GM12878 (cell line): ENCODE measurements around the gene ERC2. TPM values are rescaled to one million over a fixed set of nuclear protein-coding genes. Genes with fewer than 3 reads are reported as not detected.

Experiments
- ATAC-seq: fragments of 200-7000 bp; cut with Tn5 transposase; 3 replicates; pipeline ENCODE4 v1.9.1; 2020; ENCODE audit warnings: mild to moderate bottlenecking, moderate library complexity
- BruUV-seq: library from RNA; stranded (reverse); fragments of 400-500 nt; replicated peaks from 2 replicates; lab custom pipeline; 2021; lab: Mats Ljungman, UMichigan
- CTCF ChIA-PET: fragments of 300-600 bp; sonication (Branson Sonifier 250); formaldehyde crosslinking; extraction: SDS; loops from one replicate; lab custom pipeline; 2021; ENCODE audit warnings: inconsistent platforms; lab: Yijun Ruan, JAX
- POLR2A ChIA-PET: fragments of 350-600 bp; formaldehyde crosslinking; extraction: SDS; loops from one replicate; lab custom pipeline; 2021; ENCODE audit warnings: inconsistent platforms; lab: Charles Lee
- RAD21 ChIA-PET: fragments of 300-600 bp; sonication (Branson Sonifier 250); formaldehyde crosslinking; loops from one replicate; lab custom pipeline; 2023; ENCODE audit warnings: antibody characterized with exemption; ENCODE audit not compliant: unreplicated experiment; lab: Charles Lee
- SMC1A ChIA-PET: fragments of 300-600 bp; sonication (Branson Sonifier 250); formaldehyde crosslinking; loops from one replicate; lab custom pipeline; 2023; ENCODE audit not compliant: unreplicated experiment, uncharacterized antibody; lab: Charles Lee
- DNase-seq: peaks from one replicate; pipeline ENCODE4 v3.0.0-alpha.2; 2011; ENCODE audit warnings: low read depth, low spot score
- FAIRE-seq: peaks from 3 replicates; lab custom pipeline; 2011; peaks lifted over from hg19 to GRCh38; lab: Jason Lieb, UNC
- H2AFZ ChIP-seq: 2 replicates; pipeline ENCODE4 v1.6.0; 2011; ENCODE audit warnings: low read depth, low read length, control low read depth; ENCODE audit not compliant: control insufficient read depth
- H3K27ac ChIP-seq: 2 replicates; pipeline ENCODE4 v1.5.1; 2011; ENCODE audit warnings: control low read depth; ENCODE audit not compliant: control insufficient read depth, insufficient read depth
- H3K27me3 ChIP-seq, 2 experiments: replicated peaks in 1 of 2; 2 replicates each; pipeline versions ENCODE4 v1.6.0 to v1.6.1; 2011; ENCODE audit warnings: low read length in 1 of 2; ENCODE audit not compliant: control insufficient read depth in 2 of 2, insufficient read depth in 2 of 2
- H3K36me3 ChIP-seq, 2 experiments: 2 replicates each; pipeline ENCODE4 v1.5.1; 2011; ENCODE audit warnings: low read length in 1 of 2; ENCODE audit not compliant: control insufficient read depth in 2 of 2, insufficient read depth in 2 of 2
- H3K4me1 ChIP-seq: 2 replicates; pipeline ENCODE4 v1.6.1; 2011; ENCODE audit warnings: mild to moderate bottlenecking, low read length, moderate library complexity, mixed read lengths; ENCODE audit not compliant: control insufficient read depth, insufficient read depth
- H3K4me2 ChIP-seq: 2 replicates; pipeline ENCODE4 v1.6.0; 2011; ENCODE audit warnings: control low read depth; ENCODE audit not compliant: control insufficient read depth, insufficient read depth
- H3K4me3 ChIP-seq: fragments of 200-600 bp; sonication (generic); 2 replicates; pipeline ENCODE4 v1.5.1; 2016
- H3K79me2 ChIP-seq: 2 replicates; pipeline ENCODE4 v1.6.0; 2011; ENCODE audit warnings: low read length; ENCODE audit not compliant: control insufficient read depth, insufficient read depth
- H3K9ac ChIP-seq: 2 replicates; pipeline ENCODE4 v1.8.0; 2011; ENCODE audit warnings: low read length, control low read depth, mixed read lengths; ENCODE audit not compliant: control insufficient read depth, insufficient read depth
- H3K9me3 ChIP-seq: replicated peaks from 3 replicates; pipeline ENCODE4 v1.5.1; 2011; ENCODE audit warnings: mild to moderate bottlenecking, low read length; ENCODE audit not compliant: control insufficient read depth, insufficient read depth
- H4K20me1 ChIP-seq: 2 replicates; pipeline ENCODE4 v1.6.0; 2011; ENCODE audit not compliant: control insufficient read depth, insufficient read depth
- ATF7 ChIP-seq: fragments of 450-650 bp; IDR thresholded peaks from 2 replicates; pipeline ENCODE4 v1.6.1; 2016; ENCODE audit warnings: low read depth, mild to moderate bottlenecking
- MAX ChIP-seq: IDR thresholded peaks from 2 replicates; pipeline ENCODE4 v1.6.1; 2012; ENCODE audit warnings: low read depth, low read length, improper control_type of control experiment
- RUNX3 ChIP-seq: IDR thresholded peaks from 2 replicates; pipeline ENCODE4 v1.6.1; 2012; ENCODE audit warnings: low read length, inconsistent platforms
- YY1 ChIP-seq: IDR thresholded peaks from 2 replicates; pipeline ENCODE4 v1.6.1; 2011; ENCODE audit warnings: low read depth, mild to moderate bottlenecking, low read length
- ZNF384 ChIP-seq: IDR thresholded peaks from 2 replicates; pipeline ENCODE4 v1.6.1; 2012; ENCODE audit warnings: low read depth, mild to moderate bottlenecking, low read length, improper control_type of control experiment, borderline replicate concordance
- WGBS: methylation state at CpG from one replicate; pipeline ENCODE4 v1.1.6; 2016; ENCODE audit warnings: low lambda C conversion rate; ENCODE audit not compliant: insufficient replicate concordance, insufficient coverage; ENCODE audit errors: missing lambda C conversion rate; 5-methylcytosine and 5-hydroxymethylcytosine counted together
- in situ Hi-C: fragments of 300-500 bp; cut with MboI; formaldehyde crosslinking; loops from 9 replicates; pipeline ENCODE4 v1.14.3; 2018; ENCODE audit warnings: mixed read lengths
- intact Hi-C: fragments of 100-400 bp; cut with micrococcal nuclease; formaldehyde crosslinking; loops from one replicate; pipeline ENCODE4 v1.14.2; 2022; ENCODE audit not compliant: unreplicated experiment
- polyA plus RNA-seq, 11 experiments: library from polyadenylated mRNA; depleted of rRNA in 4 of 11; unstranded in 6 of 11; stranded (reverse) in 5 of 11; fragments of >200 nt; fragmentation: Nextera tagmentation in 4 of 11; fragmentation: Illumina TruSeq in 1 of 11; extraction: Ambion mirVana in 4 of 11; extraction: Trizol in 1 of 11; gene quantifications; 1 replicate in 1 of 11; 2 replicates in 10 of 11; pipeline versions ENCODE4 v1.2.1 to v1.2.3, GENCODE V29; 2011 to 2016; ENCODE audit warnings: inconsistent platforms in 2 of 11, missing spikeins in 2 of 11, low read depth in 1 of 11
- total RNA-seq, 4 experiments: library from RNA; depleted of rRNA in 3 of 4; stranded (reverse); fragments of >200 nt in 3 of 4; fragmentation: Illumina TruSeq in 1 of 4; extraction: Trizol in 1 of 4; gene quantifications; 2 replicates each; pipeline versions ENCODE4 v1.2.1 to v1.2.3, GENCODE V29; 2013 to 2021
- TF ChIP-seq, protein P1 (sequence below): IDR thresholded peaks from 2 replicates; pipeline ENCODE4 v1.6.1; 2012; ENCODE audit warnings: improper control_type of control experiment, low read depth, low read length; ENCODE audit not compliant: insufficient replicate concordance

The ERC2 gene
- total and polyA plus RNA-seq, 10 of the 15 experiments (the other 5 are each of a cell fraction or from before 2014, with no cell fraction given), result 0.06 to 1.4 (median 0.12) TPM; not detected in 3

- no peak overlapping the region for H3K4me2 ChIP-seq
- FAIRE-seq, result no peak
- WGBS, result 39% methylated on average over 6 of the region's 6 CpGs
- in situ Hi-C loops, result no loop called here
- H3K36me3 ChIP-seq, result no peaks in the 10 kb centered on the region
- H3K4me1 ChIP-seq, result no peaks in the 10 kb centered on the region
- H3K9me3 ChIP-seq, result no peaks in the 10 kb centered on the region
- ChIA-PET RAD21 (interaction anchor here (0.6 kb wide), 1 partner anchor 156 kb away, joined by 3 read pairs; no protein-coding TSS in a partner anchor), POLR2A (no interaction called here), CTCF (no interaction called here), SMC1A (interaction anchor here (1.0 to 1.4 kb wide), 2 partner anchors 9 to 151 kb away, joined by 3 read pairs; no protein-coding TSS in a partner anchor)
- H3K9ac ChIP-seq, result no peak overlapping the region
- intact Hi-C loops, result no loop called here
- ATAC-seq, result no peak
- no peak overlapping the region for H3K4me3 ChIP-seq
- H2AFZ ChIP-seq, result no peak overlapping the region
- no peaks in the 10 kb centered on the region for H3K79me2 ChIP-seq
- no peaks in the 10 kb centered on the region for H4K20me1 ChIP-seq
- DNase-seq, result no peak
- TF ChIP-seq, protein P1, sequence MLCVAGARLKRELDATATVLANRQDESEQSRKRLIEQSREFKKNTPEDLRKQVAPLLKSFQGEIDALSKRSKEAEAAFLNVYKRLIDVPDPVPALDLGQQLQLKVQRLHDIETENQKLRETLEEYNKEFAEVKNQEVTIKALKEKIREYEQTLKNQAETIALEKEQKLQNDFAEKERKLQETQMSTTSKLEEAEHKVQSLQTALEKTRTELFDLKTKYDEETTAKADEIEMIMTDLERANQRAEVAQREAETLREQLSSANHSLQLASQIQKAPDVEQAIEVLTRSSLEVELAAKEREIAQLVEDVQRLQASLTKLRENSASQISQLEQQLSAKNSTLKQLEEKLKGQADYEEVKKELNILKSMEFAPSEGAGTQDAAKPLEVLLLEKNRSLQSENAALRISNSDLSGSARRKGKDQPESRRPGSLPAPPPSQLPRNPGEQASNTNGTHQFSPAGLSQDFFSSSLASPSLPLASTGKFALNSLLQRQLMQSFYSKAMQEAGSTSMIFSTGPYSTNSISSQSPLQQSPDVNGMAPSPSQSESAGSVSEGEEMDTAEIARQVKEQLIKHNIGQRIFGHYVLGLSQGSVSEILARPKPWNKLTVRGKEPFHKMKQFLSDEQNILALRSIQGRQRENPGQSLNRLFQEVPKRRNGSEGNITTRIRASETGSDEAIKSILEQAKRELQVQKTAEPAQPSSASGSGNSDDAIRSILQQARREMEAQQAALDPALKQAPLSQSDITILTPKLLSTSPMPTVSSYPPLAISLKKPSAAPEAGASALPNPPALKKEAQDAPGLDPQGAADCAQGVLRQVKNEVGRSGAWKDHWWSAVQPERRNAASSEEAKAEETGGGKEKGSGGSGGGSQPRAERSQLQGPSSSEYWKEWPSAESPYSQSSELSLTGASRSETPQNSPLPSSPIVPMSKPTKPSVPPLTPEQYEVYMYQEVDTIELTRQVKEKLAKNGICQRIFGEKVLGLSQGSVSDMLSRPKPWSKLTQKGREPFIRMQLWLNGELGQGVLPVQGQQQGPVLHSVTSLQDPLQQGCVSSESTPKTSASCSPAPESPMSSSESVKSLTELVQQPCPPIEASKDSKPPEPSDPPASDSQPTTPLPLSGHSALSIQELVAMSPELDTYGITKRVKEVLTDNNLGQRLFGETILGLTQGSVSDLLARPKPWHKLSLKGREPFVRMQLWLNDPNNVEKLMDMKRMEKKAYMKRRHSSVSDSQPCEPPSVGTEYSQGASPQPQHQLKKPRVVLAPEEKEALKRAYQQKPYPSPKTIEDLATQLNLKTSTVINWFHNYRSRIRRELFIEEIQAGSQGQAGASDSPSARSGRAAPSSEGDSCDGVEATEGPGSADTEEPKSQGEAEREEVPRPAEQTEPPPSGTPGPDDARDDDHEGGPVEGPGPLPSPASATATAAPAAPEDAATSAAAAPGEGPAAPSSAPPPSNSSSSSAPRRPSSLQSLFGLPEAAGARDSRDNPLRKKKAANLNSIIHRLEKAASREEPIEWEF, result no peak
- TF ChIP-seq YY1 (no peak), RUNX3 (no peak), ZNF384 (no peak), ATF7 (no peak), MAX (no peak)
- H3K27me3 ChIP-seq, result no peaks in the 10 kb centered on the region
- BruUV-seq, result no TSS peak
- H3K27ac ChIP-seq, result no peak overlapping the region
Measured at GRCh38 chr3:55564726-55565125, 903.5 kb downstream of the ERC2 start.
